Kidney (tissue), 14 donors: ENCODE data around the gene CDKN2A. TPM values are rescaled to one million over a fixed set of nuclear protein-coding genes. Genes with fewer than 3 reads are reported as not detected.

Experiments
- DNase-seq, 5 donors: peaks; one replicate each; pipeline ENCODE4 v3.0.0-alpha.2; 2013 to 2020
- FAIRE-seq: peaks from 2 replicates; lab custom pipeline; 2012; peaks lifted over from hg19 to GRCh38; lab: Jason Lieb, UNC
- H3K27ac ChIP-seq, 2 donors: one replicate each; pipeline ENCODE4 v1.7.0; 2013; ENCODE audit warnings: low read depth in 2 of 2, low read length in 2 of 2, inconsistent platforms in 1 of 2
- H3K27me3 ChIP-seq: one replicate; pipeline ENCODE4 v1.7.1; 2013; ENCODE audit warnings: low read length, inconsistent platforms; ENCODE audit not compliant: control insufficient read depth, insufficient read depth
- H3K36me3 ChIP-seq, 3 donors: one replicate each; pipeline versions ENCODE4 v1.7.0 to v1.7.1; 2013; ENCODE audit warnings: low read length in 3 of 3, control low read depth in 1 of 3, inconsistent platforms in 1 of 3; ENCODE audit not compliant: insufficient read depth in 3 of 3, control insufficient read depth in 2 of 3
- H3K4me1 ChIP-seq, 3 donors: one replicate each; pipeline versions ENCODE4 v1.7.0 to v1.7.1; 2013; ENCODE audit warnings: low read length in 3 of 3, inconsistent platforms in 1 of 3, low read depth in 1 of 3; ENCODE audit not compliant: control insufficient read depth in 2 of 3, insufficient read depth in 2 of 3
- H3K4me3 ChIP-seq, 3 donors: one replicate each; pipeline versions ENCODE4 v1.7.0 to v1.8.1; 2013; ENCODE audit warnings: low read length in 3 of 3, control low read depth in 1 of 3, inconsistent platforms in 1 of 3
- H3K9ac ChIP-seq, 3 donors: one replicate each; pipeline versions ENCODE4 v1.7.0 to v1.7.1; 2013; ENCODE audit warnings: low read length in 3 of 3, control low read depth in 1 of 3, inconsistent platforms in 1 of 3
- H3K9me3 ChIP-seq, 3 donors: one replicate each; pipeline versions ENCODE4 v1.7.0 to v1.7.1; 2013; ENCODE audit warnings: low read length in 3 of 3, control low read depth in 1 of 3, inconsistent platforms in 1 of 3; ENCODE audit not compliant: control insufficient read depth in 2 of 3, insufficient read depth in 1 of 3
- CTCF ChIP-seq: IDR thresholded peaks from 3 replicates; pipeline ENCODE4 v1.5.1; 2012; ENCODE audit warnings: mild to moderate bottlenecking, moderate library complexity, borderline replicate concordance; ENCODE audit not compliant: insufficient read depth; ENCODE audit errors: extremely low read depth
- intact Hi-C: fragments of 100-400 bp; cut with DNase I; formaldehyde crosslinking; loops from one replicate; pipeline ENCODE4 v1.11.1; 2022
- polyA plus RNA-seq: library from polyadenylated mRNA; stranded (reverse); fragments of 350-450 nt; fragmentation: Illumina TruSeq; extraction: RNeasy Lipid Tissue Mini Kit (QIAGEN cat#74804); gene quantifications from one replicate; pipeline ENCODE4 v1.2.3, GENCODE V29; 2014; ENCODE audit warnings: low read depth, low replicate concordance; ENCODE audit not compliant: insufficient read depth
- total RNA-seq: library from RNA; stranded (reverse); fragmentation: NEBNext Ultra II Directional; extraction: Animal tissue kit (Norgen Biotek cat#: 25700); gene quantifications from one replicate; pipeline ENCODE4 v1.2.1, GENCODE V29; 2021
- donor health status: control.
- donor health status: control.
- donor health status: control.
- donor health status: control.
- donor health status: control.
- donor health status: DM: yes; HTN: yes; CAD: no.
- donor health status: Normal renal cell carcinoma (clear cell type).

The CDKN2A gene
- total and polyA plus RNA-seq, 2 donors from 2014 or later = 4.1 TPM; not detected in 1

DNA sequence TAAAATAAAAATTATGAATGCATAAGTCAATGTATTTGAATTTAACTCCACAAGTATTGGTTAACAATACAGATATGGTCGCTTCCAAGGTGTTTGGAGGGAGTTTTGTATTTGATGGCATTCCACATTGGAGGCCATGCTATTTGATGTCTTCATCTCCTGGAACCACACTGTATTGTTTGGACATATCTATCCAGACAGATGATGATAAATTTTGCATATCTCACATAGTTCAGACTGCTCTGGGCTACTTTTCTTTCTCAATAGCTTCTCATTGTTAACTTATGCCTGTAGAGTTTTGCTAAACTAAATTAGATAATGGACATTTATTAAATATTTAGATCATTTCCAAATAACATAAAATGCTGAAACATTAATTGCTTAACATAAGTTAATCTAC is 58.0 kb downstream of the CDKN2A start:
- intact Hi-C loops = no loop called here

DNA sequence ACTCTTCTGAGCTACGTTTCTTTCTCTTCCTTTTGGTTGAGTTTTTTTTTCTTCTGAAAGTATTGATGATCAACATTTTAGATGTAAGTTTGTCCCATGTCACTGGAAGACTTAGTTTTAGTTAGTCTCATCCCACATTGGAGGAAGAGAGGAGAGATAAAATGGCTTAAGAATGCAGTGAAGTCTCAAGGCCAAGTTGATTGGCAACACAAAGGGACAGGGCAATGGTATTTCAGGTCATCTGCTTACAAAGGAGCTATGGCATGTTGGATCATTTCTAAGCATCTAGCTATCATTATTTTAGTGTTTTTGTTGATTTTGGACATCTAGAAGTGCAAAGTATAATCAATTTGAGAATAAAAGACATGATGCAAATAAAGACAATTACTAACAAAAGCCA is 58.6 kb downstream of the CDKN2A start:
- FAIRE-seq (no peak), DNase-seq (no peak)
- no peaks in the 10 kb centered on the region for H3K27me3 ChIP-seq

More for the DNA sequence above, 58.0 kb downstream of the CDKN2A start:
- FAIRE-seq (no peak), DNase-seq (no peak)
- H3K4me3 ChIP-seq = no peak overlapping the region
- no peaks in the 10 kb centered on the region for H3K9me3 ChIP-seq
- no peak overlapping the region for H3K9ac ChIP-seq
- H3K27me3 ChIP-seq = no peaks in the 10 kb centered on the region
- no peak for TF ChIP-seq CTCF
- no peaks in the 10 kb centered on the region for H3K36me3 ChIP-seq
- no peaks in the 10 kb centered on the region for H3K4me1 ChIP-seq
- no peak overlapping the region for H3K27ac ChIP-seq

GRCh38 chr9:21933865-21934264 is 60.3 kb downstream of the CDKN2A start:
- no peak for FAIRE-seq
- no peaks in the 10 kb centered on the region for H3K36me3 ChIP-seq
- no peaks in the 10 kb centered on the region for H3K9me3 ChIP-seq
- H3K27me3 ChIP-seq = no peaks in the 10 kb centered on the region
- H3K27ac ChIP-seq = no peak overlapping the region
- H3K9ac ChIP-seq = no peak overlapping the region
- intact Hi-C loops = no loop called here
- no peak for DNase-seq
- no peak overlapping the region for H3K4me3 ChIP-seq
- H3K4me1 ChIP-seq = no peaks in the 10 kb centered on the region
- TF ChIP-seq CTCF = no peak

More for the DNA sequence above, 58.6 kb downstream of the CDKN2A start:
- no peak overlapping the region for H3K4me3 ChIP-seq
- H3K4me1 ChIP-seq = no peaks in the 10 kb centered on the region
- no peak overlapping the region for H3K9ac ChIP-seq
- intact Hi-C loops = no loop called here
- H3K36me3 ChIP-seq = no peaks in the 10 kb centered on the region
- H3K9me3 ChIP-seq = no peaks in the 10 kb centered on the region
- H3K27ac ChIP-seq = no peak overlapping the region
- no peak for TF ChIP-seq CTCF

GRCh38 chr9:21933281-21933680 is 60.9 kb downstream of the CDKN2A start:
- Histone ChIP-seq H3K9me3 (no peaks in the 10 kb centered on the region), H3K36me3 (no peaks in the 10 kb centered on the region), H3K4me1 (no peaks in the 10 kb centered on the region), H3K4me3 (no peak overlapping the region), H3K9ac (no peak overlapping the region), H3K27ac (no peak overlapping the region), H3K27me3 (no peaks in the 10 kb centered on the region)
- no peak for TF ChIP-seq CTCF
- intact Hi-C loops = no loop called here
- DNase-seq (no peak), FAIRE-seq (no peak)
